Mesenchymal stem cell (in vitro differentiated cells and primary cell): ENCODE data around the gene PCBD2.
"Not testable (repeated sequence)": the region's sequence is repeated elsewhere in the genome, so short reads cannot be mapped to it uniquely, and the experiment has no call there.

Experiments used
- DNase-seq: peaks from one replicate; pipeline ENCODE4 v3.0.0-alpha.2; 2013
- H2AFZ ChIP-seq: one replicate; pipeline ENCODE4 v1.6.1; 2013; ENCODE audit warnings: low read depth, mild to moderate bottlenecking, control low read depth, inconsistent platforms, low read length, moderate library complexity
- H2AK5ac ChIP-seq: 2 replicates; pipeline ENCODE4 v1.6.1; 2013; ENCODE audit warnings: low read length, moderate library complexity, mild to moderate bottlenecking, inconsistent platforms; ENCODE audit not compliant: severe bottlenecking
- H2BK120ac ChIP-seq: one replicate; pipeline ENCODE4 v1.6.1; 2013; ENCODE audit warnings: low read depth, mild to moderate bottlenecking, inconsistent platforms, low read length, moderate library complexity
- H2BK12ac ChIP-seq, 2 experiments: one replicate each; pipeline ENCODE4 v1.6.1; 2013; ENCODE audit warnings: inconsistent platforms in 2 of 2, low read length in 2 of 2, mild to moderate bottlenecking in 2 of 2, moderate library complexity in 2 of 2, control low read depth in 1 of 2
- H2BK15ac ChIP-seq: one replicate; pipeline ENCODE4 v1.6.1; 2013; ENCODE audit warnings: mild to moderate bottlenecking, low read depth, inconsistent platforms; ENCODE audit not compliant: poor library complexity, severe bottlenecking
- H2BK5ac ChIP-seq: 2 replicates; pipeline ENCODE4 v1.6.1; 2013; ENCODE audit warnings: low read depth, mild to moderate bottlenecking, low read length, control low read depth, inconsistent platforms; ENCODE audit not compliant: poor library complexity, severe bottlenecking
- H3K14ac ChIP-seq, 2 experiments: one replicate each; pipeline ENCODE4 v1.6.1; 2013; ENCODE audit warnings: inconsistent platforms in 2 of 2, low read length in 2 of 2, control low read depth in 1 of 2, mild to moderate bottlenecking in 1 of 2, moderate library complexity in 1 of 2
- H3K18ac ChIP-seq, 2 experiments: one replicate each; pipeline ENCODE4 v1.6.1; 2013; ENCODE audit warnings: inconsistent platforms in 2 of 2, low read length in 2 of 2, control low read depth in 1 of 2, low read depth in 1 of 2, mild to moderate bottlenecking in 1 of 2
- H3K23ac ChIP-seq, 2 experiments: one replicate each; pipeline ENCODE4 v1.6.1; 2013; ENCODE audit warnings: inconsistent platforms in 2 of 2, low read length in 2 of 2, mild to moderate bottlenecking in 2 of 2, moderate library complexity in 2 of 2, control low read depth in 1 of 2
- H3K27ac ChIP-seq: 2 replicates; pipeline ENCODE4 v1.5.1; 2013; ENCODE audit warnings: mild to moderate bottlenecking, moderate library complexity, low read length, control low read depth, inconsistent platforms; ENCODE audit not compliant: poor library complexity, severe bottlenecking
- H3K27me3 ChIP-seq, 2 experiments: 2 replicates each; pipeline versions ENCODE4 v1.6.1 to v1.7.0; 2013; ENCODE audit warnings: low read length in 2 of 2, mild to moderate bottlenecking in 2 of 2, moderate library complexity in 2 of 2, control low read depth in 1 of 2, inconsistent platforms in 1 of 2; ENCODE audit not compliant: control insufficient read depth in 1 of 2, insufficient read depth in 1 of 2
- H3K36me3 ChIP-seq, 2 experiments: 2 replicates each; pipeline versions ENCODE4 v1.6.1 to v1.7.0; 2013; ENCODE audit warnings: low read length in 2 of 2, control low read depth in 1 of 2, inconsistent platforms in 1 of 2, low read depth in 1 of 2, mild to moderate bottlenecking in 1 of 2; ENCODE audit not compliant: insufficient read depth in 2 of 2, control insufficient read depth in 1 of 2
- H3K4ac ChIP-seq, 2 experiments: one replicate each; pipeline ENCODE4 v1.6.1; 2013; ENCODE audit warnings: inconsistent platforms in 2 of 2, low read length in 2 of 2, mild to moderate bottlenecking in 2 of 2, moderate library complexity in 2 of 2, control low read depth in 1 of 2, low read depth in 1 of 2
- H3K4me1 ChIP-seq: 2 replicates; pipeline ENCODE4 v1.6.1; 2013; ENCODE audit warnings: low read depth, low read length, control low read depth; ENCODE audit not compliant: control insufficient read depth, insufficient read depth
- H3K4me2 ChIP-seq: 2 replicates; pipeline ENCODE4 v1.6.1; 2013; ENCODE audit warnings: low read length, mild to moderate bottlenecking, inconsistent platforms; ENCODE audit not compliant: poor library complexity, severe bottlenecking
- H3K4me3 ChIP-seq, 2 experiments: 2 replicates each; pipeline versions ENCODE4 v1.5.1 to v1.7.0; 2013; ENCODE audit warnings: low read length in 2 of 2, mild to moderate bottlenecking in 2 of 2, control low read depth in 1 of 2, low read depth in 1 of 2; ENCODE audit not compliant: insufficient read depth in 1 of 2
- H3K79me1 ChIP-seq: replicated peaks from 2 replicates; pipeline ENCODE4 v1.6.1; 2013; ENCODE audit warnings: mild to moderate bottlenecking, control low read depth, low read length, inconsistent platforms; ENCODE audit not compliant: poor library complexity, severe bottlenecking
- H3K9ac ChIP-seq: 2 replicates; pipeline ENCODE4 v1.7.0; 2013; ENCODE audit warnings: mild to moderate bottlenecking, low read length, moderate library complexity
- H3K9me3 ChIP-seq: 2 replicates; pipeline ENCODE4 v1.7.0; 2013; ENCODE audit warnings: mild to moderate bottlenecking, low read length; ENCODE audit not compliant: control insufficient read depth
- H4K8ac ChIP-seq: one replicate; pipeline ENCODE4 v1.6.1; 2013; ENCODE audit warnings: inconsistent platforms, mild to moderate bottlenecking, low read length, moderate library complexity
- H4K91ac ChIP-seq: one replicate; pipeline ENCODE4 v1.6.1; 2013; ENCODE audit warnings: mild to moderate bottlenecking, low read length, inconsistent platforms
- WGBS: methylation state at CpG from one replicate; pipeline ENCODE4 v1.1.7; 2013; ENCODE audit warnings: mixed read lengths; 5-methylcytosine and 5-hydroxymethylcytosine counted together

The PCBD2 gene

DNA sequence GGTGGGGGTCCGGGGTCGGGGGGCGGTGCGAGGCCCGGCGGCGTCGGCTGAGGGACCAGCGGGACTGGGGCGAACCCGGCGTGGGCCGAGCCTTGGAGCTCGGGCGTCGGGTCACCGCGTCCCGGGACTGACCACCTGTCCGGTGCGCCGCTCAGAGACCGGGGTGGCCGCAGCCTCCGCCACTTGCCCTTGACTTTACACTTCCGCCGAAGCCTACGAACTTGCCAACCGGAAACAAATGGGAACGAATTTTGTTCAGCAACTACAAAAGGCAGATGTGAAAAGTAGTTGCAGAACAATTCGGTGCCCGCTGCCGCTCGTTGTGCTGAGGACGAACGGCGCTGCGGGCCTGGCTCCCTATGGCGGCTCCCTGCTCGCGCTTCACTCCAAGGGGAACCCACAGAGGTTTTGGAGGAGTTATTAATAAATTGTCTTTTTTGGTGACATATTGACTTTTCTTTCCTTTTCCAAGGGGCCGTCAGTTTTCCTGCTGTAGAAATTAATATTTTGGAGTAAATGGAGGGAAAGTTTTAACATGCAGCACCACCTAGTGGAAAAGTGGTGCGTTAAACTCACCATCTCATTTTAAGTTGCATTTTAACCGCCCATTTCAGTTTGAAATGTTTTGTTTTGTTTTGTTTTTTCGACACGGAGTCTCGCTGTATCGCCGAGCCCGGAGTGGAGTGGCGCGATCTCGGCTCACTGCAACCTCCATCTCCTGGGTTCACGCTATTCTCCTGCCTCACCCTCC, 490 bp downstream of the PCBD2 start:
- H3K36me3 ChIP-seq: peaks cover 6 to 21% of the 10 kb centered on the region in 2 experiments

DNA sequence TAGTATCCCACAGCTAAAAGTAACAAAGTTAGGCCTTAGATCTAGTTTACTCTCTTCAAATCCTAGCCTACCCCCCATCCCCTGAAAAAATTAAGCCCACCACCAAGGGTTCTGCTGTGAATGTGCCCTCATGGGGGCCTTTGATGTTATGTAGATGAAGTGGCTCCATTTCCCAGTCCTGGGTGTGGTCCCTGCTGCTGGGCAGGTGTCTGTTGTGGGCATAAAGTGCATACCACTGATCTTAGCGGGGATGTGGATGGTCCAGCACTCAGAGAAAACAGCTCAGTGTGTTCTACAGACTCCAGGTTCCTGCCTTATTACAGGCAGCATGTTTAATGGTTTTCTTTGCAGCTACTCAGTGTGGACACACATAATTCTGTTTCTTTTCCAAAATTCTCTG, 1.9 kb downstream of the PCBD2 start:
- Histone ChIP-seq H2BK12ac (no peak overlapping the region), H3K4me3 (no peak overlapping the region), H3K4ac (no peak overlapping the region), H3K18ac (no peak overlapping the region), H3K4me1 (peaks cover 4% of the 10 kb centered on the region), H3K4me2 (no peak overlapping the region), H2AFZ (no peak overlapping the region), H3K9ac (peak overlapping the region; percentile 97), H3K27me3 (no peaks in the 10 kb centered on the region), H4K91ac (no peak overlapping the region), H2BK15ac (no peak overlapping the region), H3K27ac (no peak overlapping the region), H4K8ac (no peak overlapping the region), H3K14ac (no peak overlapping the region), H2BK5ac (no peak overlapping the region), H3K36me3 (peaks cover 5 to 25% of the 10 kb centered on the region in 2 experiments), H3K23ac (no peak overlapping the region), H3K79me1 (peaks cover 15% of the 10 kb centered on the region), H3K9me3 (no peaks in the 10 kb centered on the region), H2BK120ac (no peak overlapping the region), H2AK5ac (no peak overlapping the region)
- DNase-seq: no peak
- WGBS: 85% methylated on average over 1 of the region's 1 CpG

More for the DNA sequence above, 490 bp downstream of the PCBD2 start:
- Histone ChIP-seq H2AFZ (peak overlapping the region; percentile 84), H3K4me1 (peaks cover 4% of the 10 kb centered on the region), H2BK15ac (peak overlapping the region; percentile 26), H3K27me3 (no peaks in the 10 kb centered on the region), H2BK5ac (no peak overlapping the region), H3K4me2 (peak overlapping the region; percentile 84), H2AK5ac (no peak overlapping the region), H3K79me1 (peaks cover 15% of the 10 kb centered on the region), H3K4ac (peak overlapping the region in 1 of 2 experiments; percentile 75), H3K9ac (peak overlapping the region; percentile 97), H3K4me3 (peak overlapping the region; percentile 80 to 93), H4K8ac (peak overlapping the region; percentile 99), H3K23ac (no peak overlapping the region), H4K91ac (peak overlapping the region; percentile 97), H2BK120ac (peak overlapping the region; percentile 95), H2BK12ac (no peak overlapping the region), H3K27ac (peak overlapping the region; percentile 67), H3K9me3 (no peaks in the 10 kb centered on the region), H3K14ac (peak overlapping the region; percentile 57 to 97), H3K18ac (peak overlapping the region; percentile 79 to 98)
- WGBS: 2% methylated on average over 44 of the region's 54 CpGs
- peak; percentile 75 for DNase-seq

DNA sequence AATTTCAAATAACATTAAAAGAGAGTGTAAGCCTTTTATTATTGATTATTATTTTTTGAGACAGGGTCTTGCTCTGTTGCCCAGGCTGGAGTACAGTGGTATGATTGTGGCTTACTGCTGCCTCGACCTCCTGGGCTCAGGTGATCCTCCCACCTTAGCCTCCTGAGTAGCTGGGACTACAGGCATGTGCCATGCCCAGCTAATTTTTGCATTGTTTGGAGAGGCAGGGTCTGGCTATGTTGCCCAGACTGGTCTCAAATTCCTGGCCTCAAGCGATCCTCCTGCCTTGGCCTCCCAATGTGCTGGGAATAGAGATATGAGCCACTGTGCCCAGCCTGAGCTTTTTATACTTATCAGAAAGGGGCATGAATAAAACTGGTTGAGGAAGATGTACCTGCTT, 5.8 kb downstream of the PCBD2 start:
- H2AFZ ChIP-seq, H4K8ac ChIP-seq, H3K4me2 ChIP-seq, H3K4me3 ChIP-seq, H3K18ac ChIP-seq, H3K4me1 ChIP-seq, H3K9me3 ChIP-seq, H3K27me3 ChIP-seq, H3K9ac ChIP-seq, DNase-seq, H4K91ac ChIP-seq, H2BK5ac ChIP-seq, H3K27ac ChIP-seq, H2BK15ac ChIP-seq, H2BK120ac ChIP-seq, H2BK12ac ChIP-seq, H2AK5ac ChIP-seq, H3K4ac ChIP-seq, H3K23ac ChIP-seq, H3K14ac ChIP-seq: not testable (repeated sequence)
- Histone ChIP-seq H3K36me3 (peaks cover 17 to 49% of the 10 kb centered on the region in 2 experiments), H3K79me1 (peaks cover 28% of the 10 kb centered on the region)
- 95% methylated on average over 2 of the region's 2 CpGs for WGBS

DNA sequence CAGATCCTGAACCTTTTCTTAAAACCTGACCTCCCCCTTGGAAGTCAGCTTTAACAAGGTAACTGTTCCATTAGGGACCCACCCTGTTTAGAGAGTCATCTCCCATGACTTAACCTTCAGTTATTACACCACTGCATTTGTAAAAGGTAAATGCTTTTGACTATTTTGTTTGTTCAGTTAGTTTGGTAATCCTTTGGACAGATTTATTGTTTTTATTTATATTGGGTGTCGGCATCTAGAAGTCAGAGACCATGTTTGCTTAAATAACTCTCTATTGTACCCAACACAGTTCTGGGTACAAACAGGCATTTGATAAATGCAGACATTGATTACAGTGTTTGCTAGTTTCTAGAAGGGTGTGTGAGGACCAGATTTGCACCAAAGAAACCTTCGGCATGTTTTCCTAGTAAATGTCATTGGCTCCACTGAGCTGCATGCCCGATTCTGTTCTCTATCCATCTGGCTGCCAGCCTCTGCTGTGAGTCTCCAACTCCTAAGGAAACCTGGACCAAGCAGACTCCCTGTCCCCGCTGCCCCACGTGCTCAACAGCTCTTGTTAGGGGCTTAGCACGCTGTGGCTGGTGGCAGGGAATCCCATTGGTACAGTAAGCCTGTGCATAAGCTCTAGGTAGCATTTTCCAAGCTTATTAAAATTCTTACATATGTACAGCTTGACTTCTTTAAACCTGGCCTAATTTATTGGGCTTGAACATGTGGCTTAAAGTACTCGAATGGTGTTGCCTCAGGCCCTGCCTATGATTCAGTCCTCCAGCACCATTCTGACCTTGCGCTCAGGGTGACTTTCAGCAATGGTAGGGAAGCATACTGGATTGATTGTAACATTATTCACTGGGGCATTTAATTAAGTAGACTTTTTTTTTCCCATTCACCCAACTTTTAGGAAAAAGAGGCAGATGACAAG, 6.6 kb downstream of the PCBD2 start:
- no peak overlapping the region for H3K4me2 ChIP-seq
- H4K91ac ChIP-seq: no peak overlapping the region
- no peak overlapping the region for H3K4ac ChIP-seq
- H3K27me3 ChIP-seq: no peaks in the 10 kb centered on the region
- peaks cover 30% of the 10 kb centered on the region for H3K79me1 ChIP-seq
- H3K9me3 ChIP-seq: no peaks in the 10 kb centered on the region
- H3K18ac ChIP-seq: no peak overlapping the region
- H3K27ac ChIP-seq: no peak overlapping the region
- H3K23ac ChIP-seq: no peak overlapping the region
- no peak overlapping the region for H2AK5ac ChIP-seq
- H3K4me1 ChIP-seq: peaks cover 1% of the 10 kb centered on the region
- no peak overlapping the region for H2BK15ac ChIP-seq
- no peak for DNase-seq
- no peak overlapping the region for H2BK120ac ChIP-seq
- H3K4me3 ChIP-seq: no peak overlapping the region
- H3K14ac ChIP-seq: no peak overlapping the region
- peaks cover 20 to 54% of the 10 kb centered on the region in 2 experiments for H3K36me3 ChIP-seq
- WGBS: 92% methylated on average over 6 of the region's 8 CpGs
- no peak overlapping the region for H2BK12ac ChIP-seq
- H2AFZ ChIP-seq: no peak overlapping the region
- H3K9ac ChIP-seq: no peak overlapping the region
- no peak overlapping the region for H2BK5ac ChIP-seq
- H4K8ac ChIP-seq: no peak overlapping the region
